ENCODE measurements around the gene VKORC1L1.
A peak's percentile ranks its signal among the peaks of the same experiment; 100 is the strongest.
"Not testable (repeated sequence)": the region's sequence is repeated elsewhere in the genome, so short reads cannot be mapped to it uniquely, and the experiment has no call there.

The VKORC1L1 gene

GRCh38 chr7:65872776-65873581 lies at the start of gene VKORC1L1:
TSS of gene VKORC1L1 (plus strand) at chr7:65873074. CDS start at chr7:65873372, 298 bp downstream.
- peak; percentile 99 for DNase-seq (ENCODE audit: low spot score)

GRCh38 chr7:65827366-65827765 lies 45.5 kb upstream of the VKORC1L1 start:
- DNase-seq (ENCODE audit: low spot score), result no peak

DNA sequence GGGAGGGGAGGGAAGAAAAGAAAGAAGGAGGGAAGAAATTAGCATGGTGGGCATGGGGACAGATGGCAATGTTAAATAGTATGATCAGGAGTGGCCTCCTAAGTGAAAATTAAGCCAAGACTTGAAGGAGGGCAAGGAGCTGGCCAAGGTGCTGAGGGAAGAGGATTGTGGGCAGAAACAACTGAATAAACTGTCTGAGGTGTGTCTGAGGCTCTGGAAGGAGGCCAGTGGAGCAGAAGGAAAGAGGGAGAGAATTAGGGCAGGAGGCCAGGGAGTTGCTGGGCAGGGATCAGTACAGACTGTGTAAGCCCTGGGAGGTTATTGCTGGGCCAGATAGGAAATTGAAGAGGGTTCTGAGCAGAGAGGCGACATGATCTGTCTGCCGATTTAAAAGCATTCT lies 40.6 kb upstream of the VKORC1L1 start:
- DNase-seq (ENCODE audit: low spot score), result no peak

GRCh38 chr7:65836684-65837083 lies 36.2 kb upstream of the VKORC1L1 start:
- DNase-seq (ENCODE audit: low spot score), result not testable (repeated sequence)

DNA sequence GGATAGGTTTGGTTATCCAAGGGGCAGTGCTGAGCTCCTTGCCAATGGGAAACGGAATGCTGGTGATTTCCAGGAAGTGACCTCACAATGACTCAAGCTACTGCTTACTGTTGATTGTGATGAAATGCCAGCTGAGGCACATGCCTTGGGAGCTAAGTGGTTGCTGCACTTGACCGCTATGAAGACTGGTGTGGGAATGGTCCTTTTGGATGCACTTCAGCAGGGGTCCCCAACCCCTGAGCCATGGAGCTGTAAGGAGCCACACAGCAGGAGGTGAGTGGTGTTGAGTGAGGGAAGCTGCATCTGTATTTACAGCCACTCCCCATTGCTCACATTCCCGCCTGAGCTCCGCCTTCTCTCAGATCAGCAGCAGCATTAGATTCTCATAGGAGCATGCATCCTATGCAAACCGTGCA lies 35.3 kb upstream of the VKORC1L1 start:
- DNase-seq (ENCODE audit: low spot score), result not testable (repeated sequence)

DNA sequence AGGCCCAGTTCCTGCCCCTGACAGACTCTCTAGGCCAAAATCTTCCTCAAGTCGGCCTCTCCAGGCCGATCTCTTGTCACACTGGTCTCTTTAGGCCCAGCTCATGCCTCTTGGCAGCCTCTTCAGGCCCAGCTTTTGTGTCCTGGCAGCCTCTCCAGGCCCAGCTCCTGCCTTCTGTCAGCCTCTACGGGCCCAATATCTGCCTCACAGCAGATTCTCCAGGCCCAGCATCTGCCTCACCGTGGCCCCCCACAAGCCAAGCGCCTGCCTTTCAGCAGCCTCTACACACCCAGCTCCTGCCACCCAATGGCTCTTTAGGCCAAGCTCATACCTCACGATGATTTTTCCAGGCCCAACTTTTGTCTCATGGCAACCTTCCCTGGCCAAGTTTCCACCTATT lies 33.0 kb upstream of the VKORC1L1 start:
- no peak for DNase-seq (ENCODE audit: low spot score)

GRCh38 chr7:65840446-65840845 lies 32.4 kb upstream of the VKORC1L1 start:
- DNase-seq (ENCODE audit: low spot score), result no peak

GRCh38 chr7:65843616-65844015 lies 29.3 kb upstream of the VKORC1L1 start:
- DNase-seq (ENCODE audit: low spot score), result not testable (repeated sequence)

GRCh38 chr7:65846008-65846570 lies 26.8 kb upstream of the VKORC1L1 start:
- DNase-seq (ENCODE audit: low spot score), result no peak

DNA sequence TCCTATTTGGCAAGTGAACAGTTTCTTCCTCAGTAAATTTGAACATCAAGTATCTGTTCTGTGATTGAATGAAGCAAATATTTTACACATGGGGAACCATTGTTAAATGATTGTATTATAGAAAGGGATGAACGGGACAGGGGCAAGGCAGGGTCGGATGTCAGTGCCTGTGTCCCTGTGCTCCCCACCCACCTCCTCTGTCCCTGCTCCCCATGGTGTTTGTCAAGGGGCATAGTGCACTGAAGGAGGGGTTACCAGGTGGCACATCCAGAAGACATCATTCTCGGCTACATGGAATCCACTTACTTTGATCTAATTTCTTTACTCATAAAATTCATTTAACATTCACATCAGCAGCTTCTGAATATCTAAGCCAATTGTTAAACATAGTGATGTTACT lies 19.4 kb upstream of the VKORC1L1 start:
- not testable (repeated sequence) for DNase-seq (ENCODE audit: low spot score)

DNA sequence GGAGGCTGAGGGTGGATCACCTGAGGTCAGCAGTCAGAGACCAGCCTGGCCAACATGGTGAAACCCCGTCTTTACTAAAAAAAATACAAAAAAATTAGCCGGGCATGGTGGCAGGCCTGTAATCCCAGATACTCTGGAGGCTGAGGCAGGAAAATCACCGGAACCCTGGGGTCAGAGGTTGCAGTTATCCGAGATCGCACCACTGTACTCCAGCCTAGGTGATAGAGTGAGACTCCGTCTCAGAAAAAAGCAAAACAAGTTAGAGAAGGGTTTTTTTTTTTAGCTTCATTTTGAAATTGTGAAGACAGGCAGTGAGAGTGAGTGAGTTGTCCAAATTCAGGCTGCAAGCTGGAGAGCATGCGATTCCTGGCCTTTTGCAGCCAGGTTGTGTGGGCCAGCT lies 19.0 kb upstream of the VKORC1L1 start:
- DNase-seq (ENCODE audit: low spot score), result not testable (repeated sequence)

DNA sequence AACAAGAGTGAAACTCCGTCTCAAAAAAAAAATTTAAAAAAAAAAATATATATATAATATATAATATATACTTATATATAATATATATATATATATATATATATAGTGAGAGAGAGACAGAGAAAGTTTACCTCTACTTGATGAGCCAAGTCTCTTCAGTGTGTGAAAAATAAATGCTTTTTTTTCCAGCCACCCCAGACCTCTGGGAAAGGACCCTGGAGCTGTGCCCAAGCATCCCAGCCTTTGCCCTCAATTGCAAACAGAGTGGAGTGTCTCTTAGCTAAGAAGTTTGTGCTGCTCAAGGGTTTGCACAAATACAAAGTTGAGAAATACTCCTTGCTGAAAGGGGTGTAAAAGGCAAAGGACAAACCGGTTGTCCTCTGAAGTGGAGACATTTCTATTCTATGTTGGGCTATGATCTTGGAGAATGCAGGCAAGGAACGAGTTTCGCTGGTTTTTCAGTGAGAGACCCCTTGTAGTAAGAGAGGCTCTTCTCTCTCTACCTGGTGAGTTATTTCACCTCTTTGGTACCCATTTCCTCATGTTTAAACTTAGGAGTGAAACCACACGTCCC lies 15.5 kb upstream of the VKORC1L1 start:
- DNase-seq (ENCODE audit: low spot score), result not testable (repeated sequence)

- DNase-seq (ENCODE audit: low spot score), result not testable (repeated sequence)
Measured at GRCh38 chr7:65858660-65859059, 14.2 kb upstream of the VKORC1L1 start.

GRCh38 chr7:65866244-65866643 lies 6.6 kb upstream of the VKORC1L1 start:
- DNase-seq (ENCODE audit: low spot score), result not testable (repeated sequence)

- DNase-seq (ENCODE audit: low spot score), result not testable (repeated sequence)
Measured at GRCh38 chr7:65867681-65868080, 5.2 kb upstream of the VKORC1L1 start.

DNA sequence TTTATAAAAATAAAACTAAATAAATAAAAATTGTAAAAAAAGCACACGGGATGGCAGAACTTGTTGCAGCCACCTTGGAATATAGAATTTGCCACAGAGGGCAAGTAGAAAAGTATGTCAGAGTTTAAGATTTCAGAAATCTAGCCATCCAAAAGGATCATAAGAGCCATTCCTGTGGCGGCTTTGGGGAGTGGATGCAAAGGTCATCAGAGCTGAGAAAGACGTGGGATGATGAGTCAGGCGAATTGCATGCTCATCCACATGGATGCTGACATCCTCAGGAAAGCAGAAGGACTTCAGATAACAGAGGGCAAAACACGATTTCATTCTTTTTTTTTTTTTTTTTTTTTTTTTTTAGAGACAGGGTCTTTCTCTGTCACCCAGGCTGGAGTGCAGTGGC lies 3.6 kb upstream of the VKORC1L1 start:
- DNase-seq (ENCODE audit: low spot score), result not testable (repeated sequence)

- DNase-seq (ENCODE audit: low spot score), result not testable (repeated sequence)
Measured at GRCh38 chr7:65871451-65871850, 1.4 kb upstream of the VKORC1L1 start.

DNA sequence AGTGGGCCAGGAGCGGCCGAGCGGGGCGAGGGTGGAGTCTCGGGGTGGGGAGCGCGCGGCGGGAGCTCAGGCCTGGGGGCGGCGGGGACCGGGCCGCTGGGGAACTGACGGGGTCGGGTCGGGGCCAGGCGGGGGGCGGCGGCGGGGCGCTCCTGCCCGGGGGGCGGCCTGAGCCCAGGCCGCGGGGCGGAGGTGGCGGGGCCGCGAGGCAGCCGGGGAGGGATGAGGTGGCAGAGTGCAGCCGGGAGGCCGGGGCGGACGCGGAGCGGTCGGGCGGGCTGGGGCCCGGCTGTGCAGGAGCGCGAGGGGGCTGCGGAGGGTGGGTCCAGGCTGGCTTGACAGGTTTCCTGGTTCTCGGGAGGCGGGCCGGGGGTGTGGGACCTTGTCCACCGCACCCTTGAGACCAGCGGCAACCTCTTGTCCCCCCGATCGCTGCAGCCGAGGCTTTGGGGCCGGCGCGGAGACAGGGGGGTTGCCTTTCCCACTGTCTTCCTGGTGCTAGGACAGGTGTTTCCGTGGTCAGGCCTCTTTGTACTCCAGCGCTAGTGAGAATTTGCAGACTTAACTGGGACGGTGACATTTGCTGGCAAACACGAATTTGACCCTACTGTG lies 814 bp downstream of the VKORC1L1 start:
- not testable (repeated sequence) for DNase-seq (ENCODE audit: low spot score)

DNA sequence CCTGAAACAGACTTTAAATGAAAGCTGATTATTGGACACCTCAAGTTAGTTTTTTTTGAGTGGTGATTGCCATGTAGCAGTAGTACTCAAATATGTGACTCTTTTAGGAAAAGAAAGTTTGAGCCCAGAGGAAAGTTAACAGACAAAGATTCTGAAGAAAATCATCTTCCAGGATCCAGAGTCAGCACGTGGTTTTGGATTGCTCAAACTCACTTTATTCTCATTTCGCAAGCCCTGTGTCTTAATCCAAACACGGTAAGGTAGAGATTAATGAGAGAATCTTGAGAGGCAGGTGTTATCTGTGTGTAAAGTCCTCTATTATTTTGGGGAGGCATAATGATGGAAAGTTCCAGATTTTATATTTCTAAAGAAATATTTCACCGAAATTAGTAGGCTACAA lies 2.8 kb downstream of the VKORC1L1 start:
- DNase-seq (ENCODE audit: low spot score), result not testable (repeated sequence)

DNA sequence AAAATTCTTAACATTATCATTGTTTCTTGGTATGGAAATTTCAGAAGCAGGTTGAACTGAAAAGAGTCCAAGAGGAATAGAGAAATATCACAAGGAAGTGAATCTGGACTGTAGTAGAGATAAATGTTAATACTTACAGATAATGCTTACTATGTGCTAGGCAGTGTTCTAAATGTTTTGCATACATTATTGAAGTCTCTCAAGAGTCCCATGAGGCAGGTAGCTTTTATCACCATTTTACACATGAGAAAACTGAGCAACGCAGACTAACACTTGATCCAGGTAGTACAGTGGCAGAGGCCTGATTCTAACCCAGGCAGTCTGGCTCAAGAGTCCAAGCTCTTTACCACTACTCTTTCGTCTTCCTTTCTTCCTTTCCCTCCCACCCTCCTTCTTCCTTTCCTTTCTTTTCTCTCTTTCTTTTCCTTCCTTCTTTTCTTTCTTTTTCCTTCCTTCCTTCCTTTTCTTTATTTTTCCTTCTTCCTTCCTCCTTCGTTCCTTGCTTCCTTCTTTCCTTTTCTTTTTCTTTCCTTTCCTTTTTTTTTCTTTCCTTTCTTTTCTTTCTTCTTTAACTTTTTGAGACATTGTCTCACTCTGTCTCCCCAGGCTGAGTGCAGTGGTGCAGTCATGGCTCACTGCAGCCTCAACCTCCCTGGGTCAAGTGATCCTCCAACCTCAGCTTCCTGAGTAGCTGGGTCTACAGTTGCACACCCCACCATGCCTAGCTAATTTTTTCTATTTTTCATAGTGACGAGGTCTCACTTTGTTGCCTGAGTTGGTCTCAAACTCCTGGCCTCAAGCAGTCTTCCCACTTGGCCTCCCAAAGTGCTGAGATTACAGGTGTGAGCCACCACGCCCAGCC lies 6.6 kb downstream of the VKORC1L1 start:
- DNase-seq (ENCODE audit: low spot score), result not testable (repeated sequence)

DNA sequence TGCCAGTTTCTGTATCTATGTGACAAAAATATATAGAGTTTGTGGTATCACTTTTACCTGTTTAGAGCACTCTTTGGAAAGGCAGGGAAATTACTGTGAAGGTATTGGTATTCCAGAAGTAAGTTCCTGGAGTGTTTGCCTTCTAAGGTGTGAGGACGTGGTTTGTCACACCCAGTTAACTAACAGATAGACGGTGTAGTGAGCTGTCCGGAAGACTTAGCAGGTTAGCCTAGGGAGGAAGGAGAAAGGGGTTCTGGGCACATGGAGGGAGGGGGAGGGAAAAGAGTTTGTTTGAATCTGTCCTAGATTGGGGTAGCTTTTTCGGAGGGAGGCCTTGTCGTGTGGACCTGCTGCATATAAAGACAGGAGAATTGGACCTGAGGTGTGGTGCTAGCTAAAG lies 7.4 kb downstream of the VKORC1L1 start:
- not testable (repeated sequence) for DNase-seq (ENCODE audit: low spot score)

- DNase-seq (ENCODE audit: low spot score), result not testable (repeated sequence)
Measured at GRCh38 chr7:65884983-65885382, 12.1 kb downstream of the VKORC1L1 start.

Data from LoVo (cell line).